HK-2 (cell line): Measurements from ENCODE around the gene SCPEP1.

ENCODE experiments used
- DNase-seq: peaks from one replicate; pipeline ENCODE4 v3.0.0-alpha.2; 2018; ENCODE audit not compliant: unreplicated experiment

The SCPEP1 gene

GRCh38 chr17:57043276-57043675 is 65.3 kb downstream of the SCPEP1 start:
- no peak for DNase-seq

- DNase-seq, result no peak
Observed at GRCh38 chr17:57044976-57045867, 67.3 kb downstream of the SCPEP1 start.

GRCh38 chr17:57045868-57046704 is 68.2 kb downstream of the SCPEP1 start:
- DNase-seq, result peak; percentile 33

- no peak for DNase-seq
Observed at GRCh38 chr17:57046749-57047148, 68.8 kb downstream of the SCPEP1 start.

GRCh38 chr17:57048096-57048495 is 70.2 kb downstream of the SCPEP1 start:
- DNase-seq, result no peak

GRCh38 chr17:57050306-57050705 is 72.4 kb downstream of the SCPEP1 start:
- DNase-seq, result no peak

- no peak for DNase-seq
Observed at GRCh38 chr17:57051886-57052361, 74.0 kb downstream of the SCPEP1 start.
